GM18868 (cell line): ENCODE measurements around the gene RBFOX1.

Experiments used
- ATAC-seq: cut with Tn5 transposase; IDR thresholded peaks from one replicate; pipeline ENCODE4 v1.9.1; 2021; ENCODE audit warnings: mild to moderate bottlenecking, moderate library complexity; ENCODE audit not compliant: unreplicated experiment

The RBFOX1 gene

GRCh38 chr16:7332611-7333010, at the start of gene RBFOX1:
Gene RBFOX1 (plus strand): TSS chr16:7332845.
- ATAC-seq: no peak

- ATAC-seq: no peak
Observed at GRCh38 chr16:7284780-7285179, 47.9 kb upstream of the RBFOX1 start.

DNA sequence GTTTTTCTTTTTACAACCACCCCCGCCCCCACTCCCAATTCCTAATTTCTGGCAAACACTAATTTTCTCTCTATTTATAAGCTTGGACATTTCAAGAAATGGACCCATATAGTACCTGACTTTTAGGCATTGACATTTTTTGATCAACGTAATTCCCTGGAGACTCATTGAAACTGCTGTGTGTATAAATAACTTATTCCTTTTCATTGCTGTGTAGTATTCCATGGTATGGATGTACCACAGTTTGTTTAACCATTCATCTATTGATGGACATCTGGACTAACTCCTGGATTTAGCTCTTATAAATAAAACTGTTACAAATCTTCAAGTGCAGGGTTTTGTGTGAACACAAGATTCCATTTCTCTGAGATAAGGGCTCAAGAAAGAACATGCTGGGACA, 47.1 kb upstream of the RBFOX1 start:
- ATAC-seq: no peak

- no peak for ATAC-seq
Observed at GRCh38 chr16:7289299-7289698, 43.3 kb upstream of the RBFOX1 start.

DNA sequence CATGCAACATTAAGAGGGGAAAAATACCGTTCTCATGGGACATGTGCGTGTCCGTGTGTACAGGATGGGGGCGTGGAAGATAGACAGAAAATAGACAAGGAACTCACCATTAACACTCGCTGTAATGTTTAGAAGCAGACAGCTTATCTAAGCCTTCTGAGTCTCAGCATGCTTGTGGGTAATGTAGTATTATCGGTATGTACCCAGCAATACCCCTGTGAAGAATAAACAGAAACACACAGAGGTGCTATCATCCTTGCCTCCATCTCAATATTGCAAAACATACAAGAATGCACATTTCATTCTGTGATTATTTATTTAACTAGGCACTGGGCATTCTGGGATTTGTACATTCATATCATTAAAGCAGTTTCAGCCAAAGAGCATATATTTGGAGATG, 42.0 kb upstream of the RBFOX1 start:
- ATAC-seq: no peak

- ATAC-seq: no peak
Observed at GRCh38 chr16:7294020-7294419, 38.6 kb upstream of the RBFOX1 start.

GRCh38 chr16:7303052-7303610, 29.5 kb upstream of the RBFOX1 start:
- no peak for ATAC-seq

GRCh38 chr16:7303660-7304200, 28.9 kb upstream of the RBFOX1 start:
- ATAC-seq: no peak

DNA sequence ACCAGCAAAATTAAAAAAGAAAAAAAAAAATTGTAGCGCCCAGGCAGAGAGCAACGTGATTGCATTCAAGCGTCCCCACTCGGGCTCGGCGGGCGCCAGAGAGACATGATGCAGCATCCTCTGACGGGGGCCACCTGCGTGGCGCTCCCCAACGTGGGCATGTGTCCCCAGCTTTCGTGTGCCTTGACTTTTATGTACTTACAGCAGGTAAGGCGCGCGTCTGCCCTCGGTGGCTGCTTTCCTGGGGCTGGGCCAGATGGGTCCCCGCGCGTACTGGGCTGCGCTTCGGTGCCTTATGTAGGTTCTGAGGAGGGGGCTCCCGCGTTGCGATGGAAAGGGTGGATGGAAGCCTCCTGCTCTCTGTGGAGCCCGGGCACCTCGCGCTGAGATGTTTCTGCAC, 28.4 kb upstream of the RBFOX1 start:
- no peak for ATAC-seq

GRCh38 chr16:7304958-7305357, 27.7 kb upstream of the RBFOX1 start:
- ATAC-seq: no peak

- no peak for ATAC-seq
Observed at GRCh38 chr16:7313170-7313569, 19.5 kb upstream of the RBFOX1 start.

DNA sequence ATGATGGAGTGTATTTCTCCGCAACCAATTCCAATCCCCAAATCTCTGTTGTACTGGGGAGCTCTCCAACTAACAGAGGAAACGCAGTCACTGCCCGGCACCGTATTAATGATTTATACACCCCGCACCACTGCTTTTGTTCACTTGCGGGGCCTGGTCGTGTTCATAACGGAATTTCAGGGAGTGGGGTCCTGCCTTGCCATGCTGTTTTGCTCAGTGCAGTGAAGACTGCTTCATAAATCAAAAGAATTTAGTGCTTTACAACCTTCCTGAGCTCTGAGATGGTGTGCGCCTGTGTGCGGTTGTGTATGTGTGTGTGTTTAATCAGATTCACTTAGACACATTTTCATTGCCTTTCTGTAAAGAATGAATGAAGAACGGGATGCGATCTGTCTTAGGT, 18.5 kb upstream of the RBFOX1 start:
- no peak for ATAC-seq

GRCh38 chr16:7315813-7316212, 16.8 kb upstream of the RBFOX1 start:
- no peak for ATAC-seq

DNA sequence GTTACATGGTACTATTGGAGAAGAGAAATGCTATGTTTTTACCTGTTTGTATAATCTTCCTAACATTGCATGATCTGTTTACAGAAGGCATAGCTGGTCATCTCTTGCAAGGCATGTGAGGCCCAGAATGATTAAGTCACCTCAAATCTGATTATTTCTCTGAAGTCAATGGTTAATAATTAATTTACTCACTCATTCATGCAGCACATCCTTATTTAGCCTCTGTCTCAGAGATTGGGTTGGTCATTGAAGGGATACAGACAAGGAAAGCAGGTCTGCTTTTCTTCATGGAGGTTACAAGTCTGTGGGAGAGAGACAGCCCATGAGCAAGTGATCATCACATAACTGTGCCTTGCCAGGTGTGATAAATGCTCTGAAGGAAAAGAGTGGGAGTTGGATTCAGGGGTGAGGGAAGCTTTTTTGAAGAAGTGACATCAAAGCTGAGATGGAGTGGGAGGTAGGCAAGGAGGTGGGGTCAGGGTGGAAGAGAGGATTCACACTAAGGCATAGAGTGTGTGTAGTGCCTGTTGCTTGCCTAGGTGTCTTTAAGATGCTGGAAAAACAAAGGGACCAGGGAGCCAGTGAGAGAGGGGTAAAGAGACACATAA, 16.3 kb upstream of the RBFOX1 start:
- no peak for ATAC-seq

DNA sequence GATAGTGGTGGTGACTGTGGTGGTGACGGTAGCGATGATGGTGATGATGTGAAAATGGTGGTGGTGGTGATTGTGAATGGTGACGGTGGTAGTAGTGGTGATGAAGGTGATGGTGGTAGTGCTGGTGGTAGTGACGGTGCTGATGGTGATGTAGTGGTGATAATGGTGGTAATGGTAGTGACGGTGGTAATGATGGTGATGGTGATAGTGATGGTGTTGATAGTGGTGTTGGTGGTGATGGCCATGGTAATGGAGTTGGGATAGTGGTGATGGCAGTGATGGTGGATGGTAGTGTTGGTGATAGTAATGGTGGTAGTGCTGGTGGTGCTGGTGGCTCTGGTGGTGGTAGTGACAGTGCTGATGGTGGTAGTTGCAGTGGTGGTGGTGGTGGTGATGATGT, 14.7 kb upstream of the RBFOX1 start:
- ATAC-seq: no peak

GRCh38 chr16:7318686-7319085, 14.0 kb upstream of the RBFOX1 start:
- ATAC-seq: no peak

DNA sequence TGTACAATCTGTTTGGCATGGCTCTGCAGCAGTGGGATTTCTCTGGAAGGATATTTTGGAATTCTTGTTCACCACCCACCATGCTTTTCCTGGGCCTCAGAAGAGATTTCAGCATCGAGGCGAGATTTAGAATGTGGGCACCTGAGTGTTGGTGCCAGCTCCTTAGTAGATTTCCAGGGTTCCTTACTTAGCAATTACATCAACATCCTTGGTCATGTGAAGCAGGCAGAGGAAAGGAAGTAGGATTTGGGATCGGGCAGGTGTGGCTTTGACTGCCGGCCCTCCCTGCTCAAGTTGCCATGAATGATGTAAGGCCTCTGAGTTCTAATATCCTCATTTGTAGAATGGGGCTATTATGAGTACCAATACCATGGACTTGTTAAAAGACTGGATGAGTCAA, 13.1 kb upstream of the RBFOX1 start:
- ATAC-seq: no peak

- no peak for ATAC-seq
Observed at GRCh38 chr16:7321661-7322060, 11.0 kb upstream of the RBFOX1 start.

DNA sequence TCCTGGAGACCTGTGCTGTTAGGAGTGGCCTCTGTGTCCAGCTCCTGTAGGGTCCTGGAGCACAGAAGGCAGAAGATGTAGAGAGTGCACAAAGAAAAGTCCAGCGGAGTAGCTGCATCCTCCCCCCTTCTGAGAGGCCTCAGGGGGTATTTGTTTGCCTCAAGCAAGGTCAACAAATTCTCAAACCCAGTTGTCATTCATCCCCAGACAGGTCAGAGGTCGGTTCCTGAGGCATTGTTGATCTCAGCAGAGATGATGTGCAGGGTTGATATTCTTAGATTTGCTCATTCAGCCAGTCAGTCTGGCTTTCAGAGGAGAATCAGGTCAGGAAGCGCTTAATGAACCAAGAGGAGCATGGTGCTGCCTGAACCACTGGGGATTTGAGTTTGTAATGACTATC, 8.3 kb upstream of the RBFOX1 start:
- ATAC-seq: no peak

- ATAC-seq: no peak
Observed at GRCh38 chr16:7325834-7326233, 6.8 kb upstream of the RBFOX1 start.

- ATAC-seq: no peak
Observed at GRCh38 chr16:7330709-7331108, 1.9 kb upstream of the RBFOX1 start.

DNA sequence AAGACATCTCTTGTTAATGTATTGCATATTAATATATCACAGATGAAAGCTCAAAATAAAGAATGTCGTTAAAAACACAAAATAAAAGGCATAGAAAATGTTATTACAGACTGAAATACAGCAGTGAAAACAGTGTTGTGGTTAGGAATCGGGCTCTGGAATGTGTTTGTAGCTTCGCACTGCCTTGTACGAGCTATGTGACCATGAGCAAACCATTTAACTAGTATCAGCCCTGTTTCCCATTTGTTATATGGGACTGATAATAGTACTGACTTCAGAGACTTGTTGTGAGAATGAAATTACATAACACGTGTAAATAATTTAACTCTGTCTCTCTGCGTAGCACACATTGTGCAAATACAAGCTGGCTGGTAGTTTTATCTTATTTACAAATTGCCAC, 648 bp upstream of the RBFOX1 start:
- no peak for ATAC-seq

DNA sequence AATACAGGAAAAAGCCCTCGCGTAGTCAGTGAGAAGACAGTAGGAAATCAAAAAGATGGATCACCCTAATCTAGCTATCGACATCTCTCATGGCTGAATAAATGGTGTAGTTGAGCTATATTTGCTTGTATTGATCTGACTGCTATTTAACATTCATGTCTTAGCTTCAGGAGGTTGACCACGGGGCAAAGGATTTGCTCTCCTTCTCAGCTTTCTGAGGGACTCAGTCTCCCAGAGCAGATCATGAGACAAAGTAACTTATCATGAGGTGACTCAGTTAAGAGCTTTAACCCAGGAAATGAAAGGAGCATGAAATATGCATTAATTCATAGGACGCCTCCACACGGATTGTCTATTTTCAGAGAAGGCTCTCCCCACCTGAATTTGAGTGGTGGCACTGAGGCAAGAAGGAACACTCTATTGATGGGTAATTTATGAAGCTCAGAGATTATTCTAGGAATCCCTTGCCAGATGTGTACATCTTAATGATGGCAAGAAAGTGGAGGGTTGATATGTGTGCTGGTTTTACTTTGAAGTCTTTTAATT, 608 bp downstream of the RBFOX1 start:
- no peak for ATAC-seq
